ENCODE data around the gene ALG11. TPM values are rescaled to one million over a fixed set of nuclear protein-coding genes. Genes with fewer than 3 reads are reported as not detected.

Gene ALG11, protein sequence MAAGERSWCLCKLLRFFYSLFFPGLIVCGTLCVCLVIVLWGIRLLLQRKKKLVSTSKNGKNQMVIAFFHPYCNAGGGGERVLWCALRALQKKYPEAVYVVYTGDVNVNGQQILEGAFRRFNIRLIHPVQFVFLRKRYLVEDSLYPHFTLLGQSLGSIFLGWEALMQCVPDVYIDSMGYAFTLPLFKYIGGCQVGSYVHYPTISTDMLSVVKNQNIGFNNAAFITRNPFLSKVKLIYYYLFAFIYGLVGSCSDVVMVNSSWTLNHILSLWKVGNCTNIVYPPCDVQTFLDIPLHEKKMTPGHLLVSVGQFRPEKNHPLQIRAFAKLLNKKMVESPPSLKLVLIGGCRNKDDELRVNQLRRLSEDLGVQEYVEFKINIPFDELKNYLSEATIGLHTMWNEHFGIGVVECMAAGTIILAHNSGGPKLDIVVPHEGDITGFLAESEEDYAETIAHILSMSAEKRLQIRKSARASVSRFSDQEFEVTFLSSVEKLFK
- 24.6 TPM for total RNA-seq
- 10 to 100 TPM; 19.2 to 27.6 (median 23.4) TPM for polyA plus RNA-seq

DNA sequence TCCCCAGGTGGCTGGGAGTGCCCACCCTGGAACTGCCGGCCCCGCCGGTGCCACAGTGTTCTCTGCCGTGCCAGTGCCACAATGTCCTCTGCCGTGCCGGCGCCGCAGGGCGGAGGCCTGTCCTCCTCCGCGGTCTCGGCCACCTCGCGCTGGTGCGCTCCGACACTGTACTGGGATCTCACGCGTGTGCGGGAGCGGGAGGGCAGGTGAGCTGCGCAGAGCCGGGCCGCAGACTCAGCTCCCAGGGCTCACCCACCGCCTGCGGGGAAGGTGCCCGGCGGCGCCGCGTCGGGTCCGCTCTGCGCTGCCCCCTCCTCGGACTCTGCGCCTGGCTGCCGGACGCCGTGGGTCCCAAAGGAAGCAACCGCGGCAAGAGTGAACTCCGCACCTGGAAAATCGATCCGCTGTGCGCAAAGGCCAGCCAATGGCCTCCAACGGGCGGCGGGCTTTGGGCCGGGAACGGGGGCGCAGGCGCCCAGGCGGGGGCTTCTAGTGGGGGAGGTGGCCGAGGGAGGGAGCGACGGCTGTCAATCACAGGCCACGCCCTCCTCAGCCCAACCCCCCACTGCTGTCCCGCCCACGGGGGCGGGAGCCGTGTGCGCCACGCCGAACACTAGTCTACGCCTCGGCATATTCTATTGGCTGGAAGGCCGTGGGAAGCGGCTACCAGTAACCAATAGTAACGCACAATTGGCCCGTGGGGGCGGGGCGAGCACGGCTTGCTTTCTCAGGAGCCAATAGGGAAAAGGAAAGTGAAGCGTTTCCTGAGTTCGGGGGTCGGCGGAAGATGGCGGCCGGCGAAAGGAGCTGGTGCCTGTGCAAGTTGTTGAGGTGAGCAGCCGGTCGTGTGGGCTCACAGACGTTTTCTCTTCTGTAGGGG lies at the start of gene ALG11:
TSS of gene ALG11 (plus strand) at position 767 of the 880 bp plus-strand sequence. CDS start at position 788, 21 bp downstream.
- peaks cover 30% of the 10 kb centered on the region for H3K4me1 ChIP-seq (ENCODE audit: control insufficient read depth, insufficient read depth, low read length, poor library complexity, severe bottlenecking)
- Mint-ChIP-seq H3K27ac (peak within 1 kb of the TSS; percentile 90 to 94 (median 93)), H3K4me1 (peaks cover 15 to 41% (median 24%) of the 10 kb centered on the region in 4 donors), H3K36me3 (peaks cover 11% of the 10 kb centered on the region), H3K9me3 (peaks cover 0 to 4% (median 0%) of the 10 kb centered on the region in 7 donors), H3K4me3 (peak within 1 kb of the TSS; percentile 93 to 99 (median 96)), H3K27me3 (peaks cover 38% of the 10 kb centered on the region)
- peak within 1 kb of the TSS; percentile 100 for H3K4me3 ChIP-seq (ENCODE audit: low read depth, low read length)
- no peaks in the 10 kb centered on the region for H3K9me3 ChIP-seq (ENCODE audit: control insufficient read depth in 2 of 2, low read length in 2 of 2)
- peaks cover 26% of the 10 kb centered on the region for H3K27me3 ChIP-seq (ENCODE audit: control insufficient read depth, insufficient read depth, low read length)
- peak; percentile 99 for ATAC-seq (ENCODE audit: low read depth in 2 of 2)
- peaks cover 2% of the 10 kb centered on the region for H3K36me3 ChIP-seq (ENCODE audit: control insufficient read depth, insufficient read depth, low read length)
- peak; percentile 99 for DNase-seq
- peak within 1 kb of the TSS; percentile 63 for H3K27ac ChIP-seq (ENCODE audit: insufficient read depth, low read length, poor library complexity, severe bottlenecking)

DNA sequence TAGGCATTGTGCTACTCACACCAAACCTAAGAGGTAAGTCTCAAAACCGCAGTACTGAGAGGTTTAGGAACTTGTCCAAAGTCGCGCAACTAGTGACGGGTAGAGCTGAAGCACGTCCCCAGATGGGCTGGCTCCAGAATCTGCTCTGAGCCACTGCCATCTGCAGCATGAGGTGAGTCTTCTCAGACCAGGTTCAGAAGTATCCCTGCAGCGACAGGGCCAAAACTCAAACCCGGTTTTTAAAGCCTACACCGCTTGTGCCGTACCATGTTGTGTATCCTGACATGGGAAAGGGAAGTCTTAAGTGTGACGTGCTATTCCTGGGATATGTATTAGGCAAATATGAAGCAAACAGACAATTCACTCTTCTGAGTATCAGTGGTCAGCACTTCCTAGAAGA lies 46.0 kb upstream of the ALG11 start:
- Histone ChIP-seq H3K27ac (ENCODE audit: insufficient read depth, low read length, poor library complexity, severe bottlenecking) (no peak overlapping the region), H3K4me1 (ENCODE audit: control insufficient read depth, insufficient read depth, low read length, poor library complexity, severe bottlenecking) (peaks cover 11% of the 10 kb centered on the region), H3K9me3 (ENCODE audit: control insufficient read depth in 2 of 2, low read length in 2 of 2) (no peaks in the 10 kb centered on the region), H3K4me3 (ENCODE audit: low read depth, low read length) (no peak overlapping the region), H3K36me3 (ENCODE audit: control insufficient read depth, insufficient read depth, low read length) (no peaks in the 10 kb centered on the region), H3K27me3 (ENCODE audit: control insufficient read depth, insufficient read depth, low read length) (peaks cover 4% of the 10 kb centered on the region)
- ATAC-seq (ENCODE audit: low read depth in 2 of 2) (no peak), DNase-seq (no peak)
- Mint-ChIP-seq H3K27me3 (peaks cover 10% of the 10 kb centered on the region), H3K9me3 (no peaks in the 10 kb centered on the region), H3K4me1 (peaks cover 5 to 38% (median 21%) of the 10 kb centered on the region in 4 donors), H3K4me3 (no peak overlapping the region), H3K36me3 (no peaks in the 10 kb centered on the region), H3K27ac (no peak overlapping the region)

DNA sequence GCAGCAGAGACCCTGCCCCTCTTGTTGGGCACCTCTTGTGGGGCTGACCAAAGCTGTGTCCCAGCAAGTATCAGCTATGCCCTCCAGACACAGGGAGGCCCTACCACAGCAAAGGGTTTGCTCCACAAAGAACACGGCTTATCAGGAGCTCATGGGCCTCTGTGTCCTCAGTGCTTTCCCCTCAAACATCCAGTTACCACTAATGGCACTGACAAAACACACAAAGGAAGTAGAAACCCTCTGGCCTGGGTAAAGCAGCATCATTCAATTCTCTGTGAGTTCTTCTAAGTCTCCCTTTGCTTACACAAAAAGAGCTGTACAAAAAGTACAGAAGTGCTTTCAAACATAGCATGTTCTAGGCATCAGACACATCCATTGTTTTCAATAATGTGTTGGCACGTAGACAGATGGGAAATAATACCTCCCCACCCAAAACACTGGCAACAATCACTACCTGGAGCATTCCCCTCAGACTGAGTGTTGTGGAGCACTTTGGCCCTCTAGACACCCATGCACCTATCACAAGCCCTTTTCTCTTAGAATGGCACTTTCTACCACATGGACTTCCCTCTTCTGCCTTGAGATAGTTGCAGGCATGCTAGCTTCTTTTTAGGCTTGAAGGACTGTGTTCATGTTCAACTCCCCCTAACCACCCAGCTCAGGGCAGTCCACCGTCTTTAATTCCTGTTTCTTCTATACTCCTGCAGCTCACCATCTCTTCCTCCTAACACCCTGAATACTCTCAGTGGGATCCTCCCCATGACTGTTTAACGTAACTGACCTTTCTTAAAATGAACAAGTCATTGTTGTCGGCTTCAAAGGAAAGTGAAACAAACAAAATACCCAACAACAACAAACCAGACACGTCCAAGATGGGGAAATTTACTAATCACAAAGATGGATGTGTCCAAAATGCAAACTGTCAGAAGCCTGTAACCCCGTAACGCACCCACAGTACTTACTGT lies 44.4 kb upstream of the ALG11 start:
- no peak overlapping the region for H3K27ac ChIP-seq (ENCODE audit: insufficient read depth, low read length, poor library complexity, severe bottlenecking)

DNA sequence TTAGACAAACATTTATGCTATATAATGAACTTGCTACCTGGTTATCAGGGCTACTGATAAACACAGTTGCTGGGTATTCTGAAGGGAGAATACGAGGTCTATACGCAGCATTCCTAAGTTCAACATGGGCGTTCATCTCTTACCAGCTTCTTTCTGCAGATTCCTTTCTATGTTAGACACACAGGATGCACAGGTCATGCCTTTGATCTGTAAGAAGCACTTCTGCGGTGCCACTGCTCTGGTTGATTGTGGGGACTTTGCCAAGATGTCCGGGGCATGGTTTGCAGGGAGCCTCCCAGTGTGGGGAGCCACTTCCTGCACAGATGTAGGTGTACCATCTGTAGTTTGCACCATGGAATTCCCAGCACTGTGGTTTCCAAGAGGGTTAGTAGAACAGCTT lies 41.8 kb upstream of the ALG11 start:
- peaks cover 11% of the 10 kb centered on the region for H3K4me1 ChIP-seq (ENCODE audit: control insufficient read depth, insufficient read depth, low read length, poor library complexity, severe bottlenecking)
- H3K27ac ChIP-seq (ENCODE audit: insufficient read depth, low read length, poor library complexity, severe bottlenecking) = no peak overlapping the region
- H3K27me3 Mint-ChIP-seq = peaks cover 8% of the 10 kb centered on the region
- H3K4me1 Mint-ChIP-seq = peaks cover 5 to 39% (median 22%) of the 10 kb centered on the region in 4 donors
- peak overlapping the region in 1 of 4 donors; percentile 34 for H3K4me3 Mint-ChIP-seq
- DNase-seq = peak in 1 of 3 donors; percentile 40
- peak in 1 of 2 donors; percentile 45 for ATAC-seq (ENCODE audit: low read depth in 2 of 2)
- no peaks in the 10 kb centered on the region for H3K9me3 Mint-ChIP-seq
- H3K36me3 ChIP-seq (ENCODE audit: control insufficient read depth, insufficient read depth, low read length) = no peaks in the 10 kb centered on the region
- peaks cover 4% of the 10 kb centered on the region for H3K36me3 Mint-ChIP-seq
- no peak overlapping the region for H3K4me3 ChIP-seq (ENCODE audit: low read depth, low read length)
- peaks cover 4% of the 10 kb centered on the region for H3K27me3 ChIP-seq (ENCODE audit: control insufficient read depth, insufficient read depth, low read length)
- no peak overlapping the region for H3K27ac Mint-ChIP-seq
- H3K9me3 ChIP-seq (ENCODE audit: control insufficient read depth in 2 of 2, low read length in 2 of 2) = no peaks in the 10 kb centered on the region

More for the DNA sequence above, 44.4 kb upstream of the ALG11 start:
- DNase-seq = no peak
- peaks cover 4% of the 10 kb centered on the region for H3K36me3 Mint-ChIP-seq
- Histone ChIP-seq H3K4me1 (ENCODE audit: control insufficient read depth, insufficient read depth, low read length, poor library complexity, severe bottlenecking) (peaks cover 11% of the 10 kb centered on the region), H3K36me3 (ENCODE audit: control insufficient read depth, insufficient read depth, low read length) (no peaks in the 10 kb centered on the region), H3K27me3 (ENCODE audit: control insufficient read depth, insufficient read depth, low read length) (peaks cover 4% of the 10 kb centered on the region), H3K4me3 (ENCODE audit: low read depth, low read length) (no peak overlapping the region), H3K9me3 (ENCODE audit: control insufficient read depth in 2 of 2, low read length in 2 of 2) (no peaks in the 10 kb centered on the region)
- no peak for ATAC-seq (ENCODE audit: low read depth in 2 of 2)
- H3K27ac Mint-ChIP-seq = peak overlapping the region in 1 of 3 donors; percentile 23
- H3K4me3 Mint-ChIP-seq = peak overlapping the region in 1 of 4 donors; percentile 14
- peaks cover 5 to 39% (median 23%) of the 10 kb centered on the region in 4 donors for H3K4me1 Mint-ChIP-seq
- H3K9me3 Mint-ChIP-seq = no peaks in the 10 kb centered on the region
- peaks cover 4% of the 10 kb centered on the region for H3K27me3 Mint-ChIP-seq

DNA sequence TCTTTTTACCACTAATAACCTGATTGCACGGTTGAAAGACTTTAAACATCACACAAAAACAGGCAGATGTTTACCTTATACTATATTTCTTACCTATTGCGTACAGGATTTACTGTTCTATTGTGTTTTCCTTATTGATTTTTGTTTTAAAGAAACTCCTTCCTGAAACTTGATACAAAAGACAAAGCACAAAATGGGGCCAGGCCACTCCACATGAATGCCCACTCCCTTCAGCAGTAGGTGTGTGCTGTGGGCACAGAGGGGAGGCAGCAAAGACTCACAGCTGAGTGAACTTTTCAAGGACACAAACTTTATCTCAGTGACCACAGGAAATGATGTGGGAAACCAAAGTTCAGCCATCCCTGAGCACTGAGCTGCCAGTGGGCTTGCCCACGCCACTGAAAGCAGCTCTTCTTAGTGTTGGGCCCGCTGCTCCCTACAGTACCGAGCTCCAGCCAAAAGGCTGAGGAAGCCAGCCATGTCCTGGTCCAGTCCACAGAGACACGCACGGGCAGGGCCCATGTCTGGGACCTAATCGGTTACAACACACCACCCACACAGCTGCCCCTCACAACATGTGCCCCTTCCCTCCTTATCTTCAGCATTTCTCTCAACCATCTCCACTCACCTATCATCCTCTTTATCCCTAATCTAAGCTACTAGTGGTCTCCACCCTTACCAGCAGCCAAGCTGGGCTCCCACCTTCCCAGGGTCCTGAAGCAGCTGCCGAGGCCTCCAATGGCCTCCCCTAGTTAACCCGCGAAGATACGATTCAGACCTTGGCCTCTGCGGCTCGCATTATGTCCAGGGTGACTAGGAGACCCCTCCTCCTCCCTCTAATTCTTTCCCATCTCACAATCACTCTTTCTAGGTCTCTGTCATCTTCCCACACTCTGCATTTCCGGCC lies 40.4 kb upstream of the ALG11 start:
- H3K4me1 ChIP-seq (ENCODE audit: control insufficient read depth, insufficient read depth, low read length, poor library complexity, severe bottlenecking) = peaks cover 11% of the 10 kb centered on the region
- no peak overlapping the region for H3K27ac ChIP-seq (ENCODE audit: insufficient read depth, low read length, poor library complexity, severe bottlenecking)
- DNase-seq (no peak), ATAC-seq (ENCODE audit: low read depth in 2 of 2) (no peak)
- no peak overlapping the region for H3K4me3 ChIP-seq (ENCODE audit: low read depth, low read length)
- H3K4me1 Mint-ChIP-seq = peaks cover 5 to 28% (median 18%) of the 10 kb centered on the region in 4 donors
- peaks cover 4% of the 10 kb centered on the region for H3K36me3 Mint-ChIP-seq
- peaks cover 15% of the 10 kb centered on the region for H3K27me3 Mint-ChIP-seq
- H3K9me3 ChIP-seq (ENCODE audit: control insufficient read depth in 2 of 2, low read length in 2 of 2) = no peaks in the 10 kb centered on the region
- peak overlapping the region in 1 of 3 donors; percentile 62 for H3K27ac Mint-ChIP-seq
- no peak overlapping the region for H3K4me3 Mint-ChIP-seq
- peaks cover 4% of the 10 kb centered on the region for H3K27me3 ChIP-seq (ENCODE audit: control insufficient read depth, insufficient read depth, low read length)
- H3K9me3 Mint-ChIP-seq = no peaks in the 10 kb centered on the region
- no peaks in the 10 kb centered on the region for H3K36me3 ChIP-seq (ENCODE audit: control insufficient read depth, insufficient read depth, low read length)

DNA sequence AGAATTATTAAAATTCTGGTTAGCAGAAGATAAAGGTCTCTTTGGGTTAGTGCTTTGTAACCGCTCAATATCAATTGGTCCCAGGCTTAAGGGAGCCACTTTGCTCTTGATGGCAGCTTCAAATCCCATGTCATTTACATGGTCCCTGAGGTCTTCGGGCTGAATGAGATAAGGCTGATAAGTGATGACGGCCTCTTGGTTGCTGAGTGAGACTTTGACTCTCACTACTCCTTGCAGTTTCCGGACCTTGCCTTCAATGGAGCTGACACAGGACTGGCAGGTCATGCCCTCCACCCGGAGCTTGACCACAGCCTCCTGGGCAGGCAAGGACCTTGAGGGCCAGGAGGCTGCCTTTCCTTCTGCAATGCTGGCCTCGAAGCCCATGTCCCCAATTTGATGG lies 37.7 kb upstream of the ALG11 start:
- Histone ChIP-seq H3K4me1 (ENCODE audit: control insufficient read depth, insufficient read depth, low read length, poor library complexity, severe bottlenecking) (peaks cover 7% of the 10 kb centered on the region), H3K36me3 (ENCODE audit: control insufficient read depth, insufficient read depth, low read length) (no peaks in the 10 kb centered on the region), H3K4me3 (ENCODE audit: low read depth, low read length) (no peak overlapping the region), H3K27me3 (ENCODE audit: control insufficient read depth, insufficient read depth, low read length) (no peaks in the 10 kb centered on the region), H3K9me3 (ENCODE audit: control insufficient read depth in 2 of 2, low read length in 2 of 2) (no peaks in the 10 kb centered on the region), H3K27ac (ENCODE audit: insufficient read depth, low read length, poor library complexity, severe bottlenecking) (no peak overlapping the region)
- H3K4me3 Mint-ChIP-seq = no peak overlapping the region
- H3K36me3 Mint-ChIP-seq = peaks cover 4% of the 10 kb centered on the region
- peaks cover 19% of the 10 kb centered on the region for H3K27me3 Mint-ChIP-seq
- no peaks in the 10 kb centered on the region for H3K9me3 Mint-ChIP-seq
- peaks cover 4 to 18% (median 8%) of the 10 kb centered on the region in 4 donors for H3K4me1 Mint-ChIP-seq
- no peak for ATAC-seq (ENCODE audit: low read depth in 2 of 2)
- H3K27ac Mint-ChIP-seq = no peak overlapping the region
- no peak for DNase-seq

Data from CD4-positive, CD25-positive, alpha-beta regulatory T cell (primary cell).